Erythroblast (primary cell): ENCODE results near the gene SLC35B4.

Source experiments
- GATA1 ChIP-seq: IDR thresholded peaks from 2 replicates; pipeline ENCODE4 v1.6.1; 2011; ENCODE audit warnings: low read depth, mild to moderate bottlenecking, control low read depth, low read length, moderate library complexity
- POLR2A ChIP-seq: IDR thresholded peaks from 2 replicates; pipeline ENCODE4 v1.6.1; 2011; ENCODE audit warnings: mild to moderate bottlenecking, low read length

- TF ChIP-seq POLR2A (no peak), GATA1 (no peak)
Observed at GRCh38 chr7:134359787-134360432, 43.2 kb upstream of the SLC35B4 start.
